Aorta (tissue), 5 donors: ENCODE data around the gene HSPB7. TPM values are rescaled to one million over a fixed set of nuclear protein-coding genes. Genes with fewer than 3 reads are reported as not detected.
A peak's percentile ranks its signal among the peaks of the same experiment; 100 is the strongest.
"Not testable (repeated sequence)": the region's sequence is repeated elsewhere in the genome, so short reads cannot be mapped to it uniquely, and the experiment has no call there.

Experiments
- ATAC-seq: fragments of 200-7000 bp; cut with Tn5 transposase; one replicate; pipeline ENCODE4 v1.9.1; 2022; ENCODE audit warnings: moderate library complexity; ENCODE audit not compliant: low FRiP score
- DNase-seq, 2 donors: peaks; one replicate each; pipeline ENCODE4 v3.0.0-alpha.2; 2020
- H3K27ac ChIP-seq, 2 donors: one replicate each; pipeline ENCODE4 v1.5.1; 2013; ENCODE audit warnings: low read length in 2 of 2, mild to moderate bottlenecking in 2 of 2, moderate library complexity in 2 of 2, control low read depth in 1 of 2, inconsistent platforms in 1 of 2, low read depth in 1 of 2
- H3K27me3 ChIP-seq, 2 donors: one replicate each; pipeline ENCODE4 v1.6.1; 2013; ENCODE audit warnings: control low read depth in 1 of 2, low read length in 1 of 2, mild to moderate bottlenecking in 1 of 2, moderate library complexity in 1 of 2; ENCODE audit not compliant: insufficient read depth in 2 of 2, control insufficient read depth in 1 of 2
- H3K36me3 ChIP-seq, 2 donors: one replicate each; pipeline ENCODE4 v1.6.1; 2013; ENCODE audit warnings: control low read depth in 1 of 2, low read length in 1 of 2, mild to moderate bottlenecking in 1 of 2; ENCODE audit not compliant: insufficient read depth in 2 of 2, control insufficient read depth in 1 of 2
- H3K4me1 ChIP-seq, 2 donors: one replicate each; pipeline ENCODE4 v1.6.1; 2013; ENCODE audit warnings: low read length in 2 of 2, control low read depth in 1 of 2, mild to moderate bottlenecking in 1 of 2, moderate library complexity in 1 of 2; ENCODE audit not compliant: insufficient read depth in 2 of 2, control insufficient read depth in 1 of 2
- H3K4me3 ChIP-seq, 2 donors: one replicate each; pipeline ENCODE4 v1.5.1; 2013; ENCODE audit warnings: low read length in 2 of 2, control low read depth in 1 of 2, mild to moderate bottlenecking in 1 of 2
- H3K9me3 ChIP-seq: one replicate; pipeline ENCODE4 v1.6.1; 2013; ENCODE audit warnings: mild to moderate bottlenecking, low read length; ENCODE audit not compliant: control insufficient read depth
- WGBS, 2 donors: extraction: QIAGEN DNeasy Blood & Tissue Kit; methylation state at CpG; one replicate each; pipeline ENCODE4 v1.1.7; 2013; 5-methylcytosine and 5-hydroxymethylcytosine counted together
- intact Hi-C, 2 donors: fragments of 100-400 bp; cut with DNase I; formaldehyde crosslinking; loops; one replicate each; pipeline versions ENCODE4 v1.14.2 to v1.15.0; 2022
- polyA plus RNA-seq, 2 donors: library from polyadenylated mRNA; stranded (reverse); fragments of 200-250 nt; gene quantifications; one replicate each; pipeline ENCODE4 v1.2.3, GENCODE V29; 2013
- total RNA-seq, 2 donors: library from RNA; stranded (reverse); fragmentation: NEBNext Ultra II Directional; extraction: Animal tissue kit (Norgen Biotek cat#: 25700); gene quantifications; one replicate each; pipeline ENCODE4 v1.2.1, GENCODE V29; 2021
- donor health status: healthy with polysubstance abuse.
- donor health status: Bipolar disorder and iron deficiency.
- donor health status: DM: no; HTN: no; CAD: no.
- donor health status: DM: no; HTN: no; CAD: no.
- donor health status: DM: yes; HTN: yes; CAD: no.

HSPB7 gene
- total and polyA plus RNA-seq, 4 donors: 128 to 802 (median 326) TPM

- 81 to 82% methylated on average over 17 to 18 of the region's 18 CpGs for WGBS, 2 donors
- H3K36me3 ChIP-seq, H3K9me3 ChIP-seq, ATAC-seq, intact Hi-C loops, DNase-seq, H3K27ac ChIP-seq, H3K4me1 ChIP-seq, H3K4me3 ChIP-seq, H3K27me3 ChIP-seq: not testable (repeated sequence)
Observed at GRCh38 chr1:16061989-16062686, 44.3 kb upstream of the HSPB7 start.

GRCh38 chr1:16061266-16061665 is 43.4 kb upstream of the HSPB7 start:
- Histone ChIP-seq H3K36me3 (no peaks in the 10 kb centered on the region), H3K27ac (no peak overlapping the region), H3K27me3 (no peaks in the 10 kb centered on the region), H3K4me3 (no peak overlapping the region), H3K4me1 (no peaks in the 10 kb centered on the region), H3K9me3 (no peaks in the 10 kb centered on the region)
- ATAC-seq (no peak), DNase-seq (no peak)
- WGBS, 2 donors: 90 to 91% methylated on average over 3 of the region's 3 CpGs
- intact Hi-C loops: no loop called here

GRCh38 chr1:16058394-16059120 is 40.7 kb upstream of the HSPB7 start:
- not testable (repeated sequence) for H3K27me3 ChIP-seq, H3K27ac ChIP-seq, H3K9me3 ChIP-seq, H3K36me3 ChIP-seq, H3K4me3 ChIP-seq, DNase-seq, ATAC-seq, H3K4me1 ChIP-seq
- intact Hi-C loops: loop anchor here (1.0 to 5.0 kb wide), 2 partner anchors 8 to 51 kb away; no protein-coding TSS in a partner anchor
- WGBS, 2 donors: 72 to 85% methylated on average over 13 to 17 of the region's 20 CpGs

GRCh38 chr1:16057314-16057915 is 39.6 kb upstream of the HSPB7 start:
- not testable (repeated sequence) for H3K27ac ChIP-seq, H3K27me3 ChIP-seq, DNase-seq, H3K4me1 ChIP-seq, ATAC-seq, H3K9me3 ChIP-seq, H3K36me3 ChIP-seq, H3K4me3 ChIP-seq
- 79 to 83% methylated on average over 7 of the region's 7 CpGs for WGBS, 2 donors
- intact Hi-C loops: loop anchor here in 1 of 2 donors (2.0 to 5.0 kb wide), 2 partner anchors 25 to 50 kb away; no protein-coding TSS in a partner anchor

GRCh38 chr1:16056521-16056912 is 38.7 kb upstream of the HSPB7 start:
- not testable (repeated sequence) for H3K36me3 ChIP-seq, H3K27me3 ChIP-seq, DNase-seq, H3K4me3 ChIP-seq, H3K9me3 ChIP-seq, H3K27ac ChIP-seq, H3K4me1 ChIP-seq, ATAC-seq
- WGBS, 2 donors: 42 to 51% methylated on average over 2 to 4 of the region's 4 CpGs
- intact Hi-C loops: loop anchor here (1.0 to 5.0 kb wide), 3 partner anchors 24 to 49 kb away; no protein-coding TSS in a partner anchor

- Histone ChIP-seq H3K4me1 (no peaks in the 10 kb centered on the region), H3K4me3 (no peak overlapping the region), H3K36me3 (no peaks in the 10 kb centered on the region), H3K27ac (no peak overlapping the region), H3K9me3 (no peaks in the 10 kb centered on the region), H3K27me3 (no peaks in the 10 kb centered on the region)
- 38 to 42% methylated on average over 18 of the region's 18 CpGs for WGBS, 2 donors
- DNase-seq (peak; percentile 89 to 94), ATAC-seq (peak; percentile 81)
- intact Hi-C loops: loop anchor here (1.0 to 5.0 kb wide), 3 partner anchors 23 to 49 kb away; no protein-coding TSS in a partner anchor
Observed at GRCh38 chr1:16055613-16056520, 38.0 kb upstream of the HSPB7 start.

- Histone ChIP-seq H3K36me3 (no peaks in the 10 kb centered on the region), H3K4me1 (no peaks in the 10 kb centered on the region), H3K27ac (no peak overlapping the region), H3K27me3 (no peaks in the 10 kb centered on the region), H3K4me3 (no peak overlapping the region), H3K9me3 (no peaks in the 10 kb centered on the region)
- no peak for DNase-seq
- 86 to 88% methylated on average over 7 of the region's 7 CpGs for WGBS, 2 donors
- intact Hi-C loops: loop anchor here in 1 of 2 donors (5.0 kb wide), 1 partner anchor 48 kb away; no protein-coding TSS in a partner anchor
- no peak for ATAC-seq
Observed at GRCh38 chr1:16054598-16055540, 37.0 kb upstream of the HSPB7 start.
